Measurements from ENCODE around the gene WDR91. TPM values are rescaled to one million over a fixed set of nuclear protein-coding genes. Genes with fewer than 3 reads are reported as not detected.
"Not testable (repeated sequence)": the region's sequence is repeated elsewhere in the genome, so short reads cannot be mapped to it uniquely, and the experiment has no call there.

WDR91 gene
- total RNA-seq, 6 donors from 2014 or later = 19.0 to 180 (median 27.5) TPM

DNA sequence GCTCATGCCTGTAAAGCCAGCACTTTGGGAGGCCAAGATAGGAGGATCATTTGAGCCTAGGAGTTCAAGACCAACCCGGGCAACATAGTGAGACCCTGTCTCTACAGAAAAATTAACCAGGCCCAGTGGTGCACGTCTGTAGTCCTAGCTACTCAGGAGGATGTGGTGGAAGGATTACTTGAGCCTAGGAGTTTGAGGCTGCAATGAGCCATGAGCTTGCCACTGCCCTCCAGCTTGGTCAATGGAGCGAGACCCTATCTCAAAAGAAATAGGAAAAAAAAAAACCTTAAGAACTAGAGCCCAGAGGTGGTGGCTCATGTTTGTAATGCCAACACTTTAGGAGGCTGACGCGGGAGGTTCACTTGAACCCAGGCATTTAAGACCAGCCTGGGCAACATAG, 24.5 kb upstream of the WDR91 start:
- TF ChIP-seq POLR2AphosphoS5 (IDR thresholded peaks at IDR 0.05) = no peak
- TF ChIP-seq POLR2A (IDR thresholded peaks at IDR 0.05) = no peak
- TF ChIP-seq, protein P1, sequence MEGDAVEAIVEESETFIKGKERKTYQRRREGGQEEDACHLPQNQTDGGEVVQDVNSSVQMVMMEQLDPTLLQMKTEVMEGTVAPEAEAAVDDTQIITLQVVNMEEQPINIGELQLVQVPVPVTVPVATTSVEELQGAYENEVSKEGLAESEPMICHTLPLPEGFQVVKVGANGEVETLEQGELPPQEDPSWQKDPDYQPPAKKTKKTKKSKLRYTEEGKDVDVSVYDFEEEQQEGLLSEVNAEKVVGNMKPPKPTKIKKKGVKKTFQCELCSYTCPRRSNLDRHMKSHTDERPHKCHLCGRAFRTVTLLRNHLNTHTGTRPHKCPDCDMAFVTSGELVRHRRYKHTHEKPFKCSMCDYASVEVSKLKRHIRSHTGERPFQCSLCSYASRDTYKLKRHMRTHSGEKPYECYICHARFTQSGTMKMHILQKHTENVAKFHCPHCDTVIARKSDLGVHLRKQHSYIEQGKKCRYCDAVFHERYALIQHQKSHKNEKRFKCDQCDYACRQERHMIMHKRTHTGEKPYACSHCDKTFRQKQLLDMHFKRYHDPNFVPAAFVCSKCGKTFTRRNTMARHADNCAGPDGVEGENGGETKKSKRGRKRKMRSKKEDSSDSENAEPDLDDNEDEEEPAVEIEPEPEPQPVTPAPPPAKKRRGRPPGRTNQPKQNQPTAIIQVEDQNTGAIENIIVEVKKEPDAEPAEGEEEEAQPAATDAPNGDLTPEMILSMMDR (IDR thresholded peaks at IDR 0.05) = no peak
- no peak for TF ChIP-seq EP300 (IDR thresholded peaks at IDR 0.05)
- Histone ChIP-seq H3K4me1 (no peaks in the 10 kb centered on the region), H3K9me3 (no peaks in the 10 kb centered on the region), H3K27ac (no peak overlapping the region), H3K4me3 (no peak overlapping the region), H3K27me3 (no peaks in the 10 kb centered on the region), H3K36me3 (no peaks in the 10 kb centered on the region)
- 93% methylated on average over 5 of the region's 5 CpGs for WGBS, 2 donors
- ATAC-seq (ENCODE audit: low FRiP score in 2 of 2) (no peak), DNase-seq (no peak)

GRCh38 chr7:135234727-135235126, 23.4 kb upstream of the WDR91 start:
- no peaks in the 10 kb centered on the region for H3K36me3 ChIP-seq
- ATAC-seq (ENCODE audit: low FRiP score in 2 of 2) = no peak
- H3K4me1 ChIP-seq = no peaks in the 10 kb centered on the region
- no peak overlapping the region for H3K4me3 ChIP-seq
- no peak overlapping the region for H3K27ac ChIP-seq
- WGBS, 2 donors = 66 to 67% methylated on average over 4 of the region's 4 CpGs
- TF ChIP-seq POLR2A (IDR thresholded peaks at IDR 0.05) = no peak
- TF ChIP-seq POLR2AphosphoS5 (IDR thresholded peaks at IDR 0.05) = no peak
- TF ChIP-seq, protein P1 (IDR thresholded peaks at IDR 0.05) = no peak
- no peak for TF ChIP-seq EP300 (IDR thresholded peaks at IDR 0.05)
- H3K9me3 ChIP-seq = no peaks in the 10 kb centered on the region
- no peak for DNase-seq
- H3K27me3 ChIP-seq = no peaks in the 10 kb centered on the region

DNA sequence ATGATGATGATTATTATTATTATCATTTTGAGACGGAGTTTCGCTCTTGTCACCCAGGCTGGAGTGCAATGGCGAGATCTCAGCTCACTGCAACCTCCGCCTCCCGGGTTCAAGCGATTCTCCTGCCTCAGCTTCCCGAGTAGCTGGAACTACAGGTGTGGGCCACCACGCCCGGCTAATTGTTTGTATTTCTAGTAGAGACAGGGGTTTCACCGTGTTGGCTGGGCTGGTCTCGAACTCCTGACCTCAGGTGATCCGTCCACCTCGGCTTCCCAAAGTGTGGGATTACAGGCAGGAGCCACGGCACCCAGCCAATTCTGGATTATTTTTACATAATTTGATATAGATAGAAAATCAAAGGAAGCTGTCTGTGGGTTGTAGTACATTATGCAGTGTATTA, 22.8 kb upstream of the WDR91 start:
- not testable (repeated sequence) for H3K27me3 ChIP-seq; H3K27ac ChIP-seq; ATAC-seq (ENCODE audit: low FRiP score in 2 of 2); H3K4me3 ChIP-seq; H3K9me3 ChIP-seq; DNase-seq; H3K4me1 ChIP-seq; H3K36me3 ChIP-seq
- WGBS, 2 donors = 93% methylated on average over 14 of the region's 14 CpGs

- TF ChIP-seq, protein P1 (IDR thresholded peaks at IDR 0.05) = no peak
- TF ChIP-seq POLR2AphosphoS5 (IDR thresholded peaks at IDR 0.05) (no peak), POLR2A (IDR thresholded peaks at IDR 0.05) (no peak), EP300 (IDR thresholded peaks at IDR 0.05) (no peak)
- WGBS, 2 donors = 94 to 96% methylated on average over 28 of the region's 28 CpGs
- Histone ChIP-seq H3K36me3 (no peaks in the 10 kb centered on the region), H3K27ac (no peak within 1 kb of the TSS), H3K9me3 (no peaks in the 10 kb centered on the region), H3K4me1 (no peaks in the 10 kb centered on the region), H3K27me3 (no peaks in the 10 kb centered on the region), H3K4me3 (no peak within 1 kb of the TSS)
- ATAC-seq (ENCODE audit: low FRiP score in 2 of 2) = no peak
- peak in 1 of 2 donors; percentile 70 for DNase-seq
Observed at GRCh38 chr7:135233570-135233969, 22.2 kb upstream of the WDR91 start, which contains the start of gene STRA8. STRA8 (plus strand) TSS chr7:135233838; CDS start chr7:135240525, 6,687 bp downstream.

GRCh38 chr7:135232720-135233119, 21.4 kb upstream of the WDR91 start:
- DNase-seq (peak in 1 of 2 donors; percentile 61), ATAC-seq (ENCODE audit: low FRiP score in 2 of 2) (no peak)
- no peak overlapping the region for H3K27ac ChIP-seq
- no peaks in the 10 kb centered on the region for H3K4me1 ChIP-seq
- H3K27me3 ChIP-seq = no peaks in the 10 kb centered on the region
- H3K9me3 ChIP-seq = no peaks in the 10 kb centered on the region
- H3K36me3 ChIP-seq = no peaks in the 10 kb centered on the region
- WGBS, 2 donors = 86 to 88% methylated on average over 13 of the region's 13 CpGs
- TF ChIP-seq, protein P1 (IDR thresholded peaks at IDR 0.05) = no peak
- TF ChIP-seq EP300 (IDR thresholded peaks at IDR 0.05) (no peak), POLR2A (IDR thresholded peaks at IDR 0.05) (no peak)
- no peak overlapping the region for H3K4me3 ChIP-seq

Data from upper lobe of left lung (tissue), 6 donors.